ENCODE results near the gene HESX1. TPM values are rescaled to one million over a fixed set of nuclear protein-coding genes. Genes with fewer than 3 reads are reported as not detected.

The HESX1 gene
- total and polyA plus RNA-seq, 2 of the 4 experiments (the other 2 are of a cell fraction) = 0.36 to 0.82 TPM

DNA sequence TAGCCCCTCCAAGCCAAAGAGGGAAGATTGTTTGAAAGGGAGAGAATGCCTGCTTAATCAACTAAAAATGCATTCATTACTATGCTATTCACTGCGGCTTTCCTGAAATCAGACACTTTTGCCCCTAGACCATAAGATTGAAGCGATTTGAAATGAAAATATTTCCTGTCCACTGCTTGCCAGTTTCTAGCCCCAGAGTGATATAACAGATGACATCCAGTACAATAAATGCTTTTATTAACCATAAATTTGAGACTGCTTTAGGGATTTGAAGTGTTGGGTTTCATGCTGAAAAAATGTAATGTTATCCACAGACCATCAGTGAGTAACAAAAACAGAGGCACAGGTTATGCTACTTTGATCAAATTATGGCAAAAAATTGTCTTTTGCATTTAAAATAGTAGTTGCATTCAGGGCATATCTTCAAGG, 48.7 kb downstream of the HESX1 start:
- no peaks in the 10 kb centered on the region for H3K9me3 ChIP-seq (ENCODE audit: control insufficient read depth, insufficient read depth, low read length)
- no peak overlapping the region for H3K23ac ChIP-seq (ENCODE audit: low read depth, low read length)
- intact Hi-C loops (cut with micrococcal nuclease) (no loop called here), dilution Hi-C loops (cut with HindIII; ENCODE audit: low sequenced_read_pairs, unreplicated experiment) (no loop called here), in situ Hi-C loops (cut with MboI; ENCODE audit: low sequenced_read_pairs) (loop anchor here (25.0 kb wide), 1 partner anchor 411 kb away; the partner anchor contains the start of gene PDE12)
- no peak overlapping the region for H2BK20ac ChIP-seq (ENCODE audit: low read depth, low read length)
- H2AFZ ChIP-seq (replicated peaks; ENCODE audit: low read length, poor library complexity) = no peak overlapping the region
- no peak overlapping the region for H3K56ac ChIP-seq (ENCODE audit: extremely low read depth, insufficient read depth, low read length)
- WGBS, 2 experiments (ENCODE audit: extremely low coverage in 2 of 2, insufficient read length in 1 of 2) = no CpG with 5 or more reads among the region's 2 CpGs
- no peaks in the 10 kb centered on the region for H3K36me3 ChIP-seq (ENCODE audit: control insufficient read depth, insufficient read depth, low read length)
- H3K4me3 ChIP-seq (ENCODE audit: insufficient read depth, low read depth, low read length) = no peak overlapping the region
- no peak overlapping the region for H2AK5ac ChIP-seq (ENCODE audit: low read depth, low read length)
- no peak overlapping the region for H3K18ac ChIP-seq (ENCODE audit: low read depth, low read length)
- no peaks in the 10 kb centered on the region for H3K9me1 ChIP-seq (ENCODE audit: insufficient read depth, low read length)
- no peaks in the 10 kb centered on the region; the same call in 1 of the 2 replicates for H3K4me1 ChIP-seq (ENCODE audit: control insufficient read depth, insufficient read depth, low read length)
- DNase-seq (peak; percentile 20), ATAC-seq (ENCODE audit: low read depth) (peak; percentile 17)
- no peak overlapping the region for H3K4me2 ChIP-seq (ENCODE audit: low read depth, low read length)
- H3K4ac ChIP-seq (ENCODE audit: low read depth, low read length) = no peak overlapping the region
- ChIA-PET POLR2A (ENCODE audit: unreplicated experiment) (interaction anchor here (0.7 kb wide), 1 partner anchor 263 kb away, joined by 6 read pairs; no protein-coding TSS in a partner anchor), CTCF (no interaction called here)
- H3K9ac ChIP-seq (ENCODE audit: low read depth, low read length) = no peak overlapping the region
- H3K14ac ChIP-seq (replicated peaks; ENCODE audit: low read depth, low read length) = no peak overlapping the region
- no peaks in the 10 kb centered on the region for H4K20me1 ChIP-seq (ENCODE audit: insufficient read depth, low read length)
- no peak for TF ChIP-seq NFE2L2 (IDR thresholded peaks at IDR 0.05; ENCODE audit: low read depth, low read length)
- no peak for TF ChIP-seq FOS (IDR thresholded peaks at IDR 0.05; ENCODE audit: low read depth, low read length)
- no peaks in the 10 kb centered on the region for H3K79me1 ChIP-seq (ENCODE audit: low read depth in 1 of 2, low read length in 2 of 2)
- no TSS peak for BruUV-seq (replicated peaks)
- H4K8ac ChIP-seq (ENCODE audit: low read depth in 2 of 2, low read length in 2 of 2) = no peak overlapping the region
- H2BK120ac ChIP-seq (ENCODE audit: low read depth, low read length) = no peak overlapping the region
- H3K27me3 ChIP-seq (ENCODE audit: control insufficient read depth, insufficient read depth, low read length) = peaks cover 7% of the 10 kb centered on the region
- no peak overlapping the region for H4K5ac ChIP-seq (ENCODE audit: low read depth, low read length)
- no peak overlapping the region for H2AK9ac ChIP-seq (replicated peaks; ENCODE audit: low read depth, low read length, poor library complexity)
- H4K91ac ChIP-seq (ENCODE audit: insufficient read depth, low read depth, low read length) = no peak overlapping the region
- H3K27ac ChIP-seq (ENCODE audit: insufficient read depth, low read length) = no peak overlapping the region
- H2BK5ac ChIP-seq (ENCODE audit: low read depth, low read length, poor library complexity, severe bottlenecking) = no peak overlapping the region
- no peak overlapping the region for H2BK15ac ChIP-seq (ENCODE audit: low read depth, low read length)

Measured in IMR-90 (cell line).